Heart left ventricle (tissue), 16 donors: Measurements from ENCODE around the gene COMMD7. TPM values are rescaled to one million over a fixed set of nuclear protein-coding genes. Genes with fewer than 3 reads are reported as not detected.

Source experiments
- ATAC-seq, 4 donors: fragments of 200-7000 bp; cut with Tn5 transposase; one replicate each; pipeline ENCODE4 v1.9.1; 2020 to 2022; ENCODE audit warnings: moderate library complexity in 4 of 4, mild to moderate bottlenecking in 3 of 4, moderate number of reproducible peaks in 1 of 4
- DNase-seq, 5 donors: peaks; one replicate each; pipeline ENCODE4 v3.0.0-alpha.2; 2020
- H3K27ac ChIP-seq, 12 donors: fragments of 200-600 bp; sonication (generic) in 4 of 12; one replicate each; pipeline versions ENCODE4 v1.5.0 to v1.8.0; 2016 to 2022; ENCODE audit warnings: mild to moderate bottlenecking in 2 of 12
- H3K27me3 ChIP-seq, 9 donors: fragments of 200-600 bp; sonication (generic) in 2 of 9; one replicate each; pipeline versions ENCODE4 v1.5.1 to v1.8.0; 2016 to 2022; ENCODE audit warnings: mild to moderate bottlenecking in 3 of 9
- H3K36me3 ChIP-seq, 9 donors: fragments of 200-600 bp; sonication (generic) in 2 of 9; one replicate each; pipeline versions ENCODE4 v1.5.0 to v1.8.0; 2018 to 2022; ENCODE audit warnings: mild to moderate bottlenecking in 2 of 9
- H3K4me1 ChIP-seq, 12 donors: fragments of 200-600 bp; sonication (generic) in 4 of 12; one replicate each; pipeline versions ENCODE4 v1.5.0 to v1.8.0; 2016 to 2022; ENCODE audit warnings: mild to moderate bottlenecking in 3 of 12
- H3K4me3 ChIP-seq, 12 donors: fragments of 200-600 bp; sonication (generic) in 4 of 12; one replicate each; pipeline versions ENCODE4 v1.5.0 to v1.8.0; 2017 to 2022; ENCODE audit warnings: mild to moderate bottlenecking in 9 of 12, moderate library complexity in 4 of 12
- H3K9me3 ChIP-seq, 12 donors: fragments of 200-600 bp; sonication (generic) in 4 of 12; one replicate each; pipeline versions ENCODE4 v1.5.0 to v1.8.0; 2016 to 2022; ENCODE audit warnings: mild to moderate bottlenecking in 1 of 12
- POLR2A ChIP-seq, 2 donors: fragments of 450-650 bp; IDR thresholded peaks; one replicate each; pipeline ENCODE4 v1.6.1; 2017; ENCODE audit warnings: antibody characterized with exemption in 2 of 2, mild to moderate bottlenecking in 2 of 2, moderate library complexity in 2 of 2
- WGBS, 4 donors: extraction: QIAGEN DNeasy Blood & Tissue Kit in 2 of 4; methylation state at CpG; one replicate each; pipeline versions ENCODE4 v1.1.5 to v1.1.7; 2013 to 2018; 5-methylcytosine and 5-hydroxymethylcytosine counted together
- intact Hi-C, 10 donors: fragments of 100-400 bp; cut with DNase I; formaldehyde crosslinking; loops; one replicate each; pipeline versions ENCODE4 v1.11.1 to v1.14.2; 2022
- polyA plus RNA-seq, 2 donors: library from polyadenylated mRNA; stranded (reverse); fragments of 200-250 nt; gene quantifications; one replicate each; pipeline ENCODE4 v1.2.3, GENCODE V29; 2013
- total RNA-seq, 9 donors: library from RNA; depleted of rRNA in 2 of 9; stranded (reverse); fragments of >200 nt in 2 of 9; fragmentation: NEBNext Ultra II Directional in 3 of 9; extraction: Animal tissue kit (Norgen Biotek cat#: 25700) in 3 of 9; gene quantifications; one replicate each; pipeline versions ENCODE4 v1.1.0 to v1.2.4, GENCODE V29; 2016 to 2023
- TF ChIP-seq, protein P1 (sequence below), 12 donors: fragments of 200-600 bp; sonication (generic) in 4 of 12; IDR thresholded peaks; one replicate each; pipeline versions ENCODE4 v1.5.0 to v1.8.0; 2018 to 2022; ENCODE audit warnings: antibody characterized with exemption in 12 of 12, mild to moderate bottlenecking in 5 of 12
- donor health status: ischemic (EF 13 %, LVEDD 7.1; RV severe dilation, severe dysfunction).
- donor health status: healthy with polysubstance abuse.
- donor health status: DM: no; HTN: yes; CAD: no.
- donor health status: DM: no; HTN: no; CAD: no.
- donor health status: ischemic (EF 25% LVEDD 6.9; RV normal size, moderate dysfunction).
- donor health status: ischemic (EF 25% LVEDD 5.7; RV mildly dilated, moderate dysfunction).
- donor health status: healthy.
- donor health status: DM: yes; HTN: yes; CAD: no.
- donor health status: ischemic (EF 35%, LVEDD 5.7; RV mildly dilated, moderate dysfunction).
- donor health status: nonischemic (EF 11% LVEDD 7.7; RV severe dilation, severe dysfunction).
- donor health status: DM: yes; HTN: yes; CAD: no.
- donor health status: PGD.
- donor health status: ischemic (EF 29% LVEDD 5.4; RV normal size, mild dysfunction).
- donor health status: nonischemic (EF 23%, LVEDD 6.1; RV moderate dilation, normal function).

COMMD7 gene
- total and polyA plus RNA-seq, 11 donors, result 30.3 to 72.4 (median 43.7) TPM

DNA sequence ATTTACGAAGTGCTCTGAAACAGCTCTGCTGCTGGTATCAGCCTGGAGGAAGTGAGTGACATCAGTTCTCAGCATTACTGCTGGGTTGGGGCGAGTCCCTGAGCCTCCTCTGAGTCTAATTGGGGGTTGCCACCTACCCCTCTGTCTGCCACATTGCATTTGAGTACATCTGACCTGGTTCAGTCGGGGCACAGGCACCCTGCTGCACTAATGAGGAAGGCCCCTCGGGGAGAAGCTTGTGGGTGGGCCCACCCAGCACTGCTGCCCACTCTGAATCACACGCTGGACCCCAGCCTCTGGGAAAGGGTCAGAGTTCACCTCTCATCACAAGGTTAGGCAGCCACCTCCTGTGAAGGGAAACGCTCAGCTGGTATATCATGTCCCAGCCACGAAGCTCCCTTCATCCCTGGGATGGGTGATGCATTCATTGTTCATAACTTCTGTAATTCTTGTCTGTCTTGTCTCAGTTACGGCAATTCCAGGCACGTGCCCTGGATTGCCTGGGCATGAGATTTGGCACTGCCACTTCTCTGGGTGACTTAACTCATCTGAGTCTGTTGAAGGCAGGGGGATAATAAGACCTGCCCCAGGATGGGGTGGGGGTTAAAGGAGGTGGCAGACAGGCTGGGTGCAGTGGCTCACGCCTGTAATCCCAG is 32.2 kb upstream of the COMMD7 start:
- ATAC-seq (no peak), DNase-seq (no peak)
- Histone ChIP-seq H3K27ac (no peak overlapping the region), H3K4me3 (no peak overlapping the region), H3K9me3 (no peaks in the 10 kb centered on the region), H3K36me3 (no peaks in the 10 kb centered on the region), H3K4me1 (peaks cover 0 to 12% (median 0%) of the 10 kb centered on the region in 12 donors), H3K27me3 (no peaks in the 10 kb centered on the region)
- intact Hi-C loops, result loop anchor here in 5 of 10 donors (5.0 to 10.0 kb wide), 3 partner anchors 103 to 253 kb away; partner anchors contain the start of gene C20orf203 (in 2 of the 5)
- 90 to 93% (median 92%) methylated on average over 9 to 10 of the region's 10 CpGs for WGBS, 4 donors
- no peak for TF ChIP-seq POLR2A (IDR thresholded peaks at IDR 0.05)
- TF ChIP-seq, protein P1, sequence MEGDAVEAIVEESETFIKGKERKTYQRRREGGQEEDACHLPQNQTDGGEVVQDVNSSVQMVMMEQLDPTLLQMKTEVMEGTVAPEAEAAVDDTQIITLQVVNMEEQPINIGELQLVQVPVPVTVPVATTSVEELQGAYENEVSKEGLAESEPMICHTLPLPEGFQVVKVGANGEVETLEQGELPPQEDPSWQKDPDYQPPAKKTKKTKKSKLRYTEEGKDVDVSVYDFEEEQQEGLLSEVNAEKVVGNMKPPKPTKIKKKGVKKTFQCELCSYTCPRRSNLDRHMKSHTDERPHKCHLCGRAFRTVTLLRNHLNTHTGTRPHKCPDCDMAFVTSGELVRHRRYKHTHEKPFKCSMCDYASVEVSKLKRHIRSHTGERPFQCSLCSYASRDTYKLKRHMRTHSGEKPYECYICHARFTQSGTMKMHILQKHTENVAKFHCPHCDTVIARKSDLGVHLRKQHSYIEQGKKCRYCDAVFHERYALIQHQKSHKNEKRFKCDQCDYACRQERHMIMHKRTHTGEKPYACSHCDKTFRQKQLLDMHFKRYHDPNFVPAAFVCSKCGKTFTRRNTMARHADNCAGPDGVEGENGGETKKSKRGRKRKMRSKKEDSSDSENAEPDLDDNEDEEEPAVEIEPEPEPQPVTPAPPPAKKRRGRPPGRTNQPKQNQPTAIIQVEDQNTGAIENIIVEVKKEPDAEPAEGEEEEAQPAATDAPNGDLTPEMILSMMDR (IDR thresholded peaks at IDR 0.05), result no peak

DNA sequence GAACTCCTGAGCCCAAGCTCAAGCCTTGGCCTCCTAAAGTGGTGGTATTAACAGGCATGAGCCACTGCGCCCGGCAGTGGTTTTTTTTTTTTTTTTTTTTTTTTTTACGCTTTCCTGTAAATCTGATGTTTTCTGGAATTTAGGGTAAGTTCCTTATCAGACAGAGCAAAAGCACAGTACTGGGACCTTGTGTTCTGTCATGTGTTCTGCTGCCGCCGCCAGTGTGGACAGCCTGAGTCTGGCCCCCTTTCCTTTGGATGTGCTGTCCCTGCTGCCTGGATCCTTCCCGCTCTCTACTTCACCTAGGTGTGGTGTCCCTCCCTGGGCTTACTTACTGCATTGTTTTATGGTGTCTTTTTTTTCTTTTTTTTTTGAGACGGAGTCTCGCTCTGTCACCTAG is 30.6 kb upstream of the COMMD7 start:
- TF ChIP-seq POLR2A (IDR thresholded peaks at IDR 0.05), result no peak
- TF ChIP-seq, protein P1 (IDR thresholded peaks at IDR 0.05), result no peak
- DNase-seq (no peak), ATAC-seq (no peak)
- no peak overlapping the region for H3K4me3 ChIP-seq
- H3K36me3 ChIP-seq, result no peaks in the 10 kb centered on the region
- no peaks in the 10 kb centered on the region for H3K27me3 ChIP-seq
- 92 to 96% (median 95%) methylated on average over 8 of the region's 8 CpGs for WGBS, 4 donors
- H3K27ac ChIP-seq, result no peak overlapping the region
- no peaks in the 10 kb centered on the region for H3K9me3 ChIP-seq
- intact Hi-C loops, result loop anchor here in 1 of 10 donors (10.0 kb wide), 1 partner anchor 249 kb away; no protein-coding TSS in a partner anchor
- H3K4me1 ChIP-seq, result peaks cover 0 to 12% (median 0%) of the 10 kb centered on the region in 12 donors

DNA sequence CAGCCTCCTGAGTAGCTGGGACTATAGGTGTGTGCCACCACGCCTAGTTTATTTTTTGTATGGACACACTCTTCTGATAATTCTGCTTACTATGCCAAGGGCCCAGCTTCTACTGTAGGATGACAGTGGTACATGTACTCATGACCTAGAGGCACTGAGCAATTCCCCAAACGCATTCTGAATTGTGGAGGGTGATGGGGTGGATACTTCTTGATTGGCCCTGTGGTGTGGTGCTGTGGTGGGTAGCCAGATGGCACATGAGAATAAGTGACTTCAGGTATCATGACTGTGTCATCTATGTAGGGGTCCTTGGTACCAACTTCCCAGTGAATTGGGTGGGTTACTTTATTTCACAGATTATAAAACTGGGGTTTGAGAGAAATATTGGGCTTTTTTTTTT is 30.0 kb upstream of the COMMD7 start:
- ATAC-seq, result no peak
- TF ChIP-seq, protein P1 (IDR thresholded peaks at IDR 0.05), result no peak
- no peak for TF ChIP-seq POLR2A (IDR thresholded peaks at IDR 0.05)
- 85 to 96% (median 93%) methylated on average over 2 of the region's 2 CpGs for WGBS, 4 donors

DNA sequence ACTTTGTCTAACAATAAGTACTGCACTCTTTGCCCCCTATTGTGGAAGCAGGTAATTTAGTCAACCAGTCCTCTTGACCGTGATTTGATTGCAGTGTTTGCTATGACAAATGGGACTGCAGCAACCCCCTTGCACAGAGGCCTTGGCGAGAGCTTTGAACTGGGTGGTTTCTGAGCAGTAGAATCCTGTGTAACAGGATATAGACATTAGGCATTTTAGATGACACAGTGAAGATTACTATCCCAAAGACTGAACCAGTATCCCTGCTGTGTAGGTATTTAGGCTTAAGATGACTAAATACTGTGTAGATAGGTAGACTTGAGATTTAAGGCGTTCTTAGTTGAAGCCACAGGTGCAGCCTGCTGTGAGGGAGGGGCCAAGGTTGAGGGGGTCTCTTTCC is 28.8 kb upstream of the COMMD7 start:
- ATAC-seq (no peak), DNase-seq (no peak)
- Histone ChIP-seq H3K36me3 (no peaks in the 10 kb centered on the region), H3K9me3 (no peaks in the 10 kb centered on the region), H3K4me3 (no peak overlapping the region), H3K4me1 (peaks cover 0 to 12% (median 0%) of the 10 kb centered on the region in 12 donors), H3K27ac (no peak overlapping the region), H3K27me3 (no peaks in the 10 kb centered on the region)
- intact Hi-C loops, result loop anchor here in 1 of 10 donors (10.0 kb wide), 1 partner anchor 247 kb away; no protein-coding TSS in a partner anchor
- TF ChIP-seq, protein P1 (IDR thresholded peaks at IDR 0.05), result no peak
- no peak for TF ChIP-seq POLR2A (IDR thresholded peaks at IDR 0.05)
- WGBS, 4 donors, result 89 to 99% (median 95%) methylated on average over 3 of the region's 3 CpGs

More for the DNA sequence above, 30.0 kb upstream of the COMMD7 start:
- Histone ChIP-seq H3K36me3 (no peaks in the 10 kb centered on the region), H3K4me1 (peaks cover 0 to 12% (median 0%) of the 10 kb centered on the region in 12 donors), H3K9me3 (no peaks in the 10 kb centered on the region), H3K4me3 (no peak overlapping the region), H3K27ac (no peak overlapping the region), H3K27me3 (no peaks in the 10 kb centered on the region)
- no peak for DNase-seq
- intact Hi-C loops, result loop anchor here in 1 of 10 donors (10.0 kb wide), 1 partner anchor 248 kb away; no protein-coding TSS in a partner anchor
